ENCODE data around the gene RBM45.
A peak's percentile ranks its signal among the peaks of the same experiment; 100 is the strongest.
"Not testable (repeated sequence)": the region's sequence is repeated elsewhere in the genome, so short reads cannot be mapped to it uniquely, and the experiment has no call there.

RBM45 gene

GRCh38 chr2:178112202-178113152 is at the start of gene RBM45:
Gene RBM45 (plus strand): TSS chr2:178112437. CDS start chr2:178112547, 110 bp downstream.
- peak; percentile 50 to 71 for DNase-seq (ENCODE audit: low read depth in 2 of 2, low spot score in 1 of 2)

GRCh38 chr2:178066324-178066723 is 45.9 kb upstream of the RBM45 start:
- DNase-seq (ENCODE audit: low read depth in 2 of 2, low spot score in 1 of 2): no peak

GRCh38 chr2:178066890-178067669 is 45.2 kb upstream of the RBM45 start:
- DNase-seq (ENCODE audit: low read depth in 2 of 2, low spot score in 1 of 2): no peak

GRCh38 chr2:178068823-178069454 is 43.3 kb upstream of the RBM45 start:
- no peak for DNase-seq (ENCODE audit: low read depth in 2 of 2, low spot score in 1 of 2)

GRCh38 chr2:178069551-178069950 is 42.7 kb upstream of the RBM45 start:
- no peak for DNase-seq (ENCODE audit: low read depth in 2 of 2, low spot score in 1 of 2)

GRCh38 chr2:178070824-178071223 is 41.4 kb upstream of the RBM45 start:
- DNase-seq (ENCODE audit: low read depth in 2 of 2, low spot score in 1 of 2): no peak

GRCh38 chr2:178072000-178072382 is 40.2 kb upstream of the RBM45 start:
- DNase-seq (ENCODE audit: low read depth in 2 of 2, low spot score in 1 of 2): no peak

- DNase-seq (ENCODE audit: low read depth in 2 of 2, low spot score in 1 of 2): no peak
Measured at GRCh38 chr2:178072383-178073301, 39.6 kb upstream of the RBM45 start, which contains the start of gene PDE11A. Gene PDE11A (minus strand): TSS chr2:178072777. CDS start chr2:178072437, 340 bp downstream.

GRCh38 chr2:178074123-178075005 is 37.9 kb upstream of the RBM45 start:
- DNase-seq (ENCODE audit: low read depth in 2 of 2, low spot score in 1 of 2): no peak

- DNase-seq (ENCODE audit: low read depth in 2 of 2, low spot score in 1 of 2): no peak
Measured at GRCh38 chr2:178075006-178075326, 37.3 kb upstream of the RBM45 start.

GRCh38 chr2:178076130-178076529 is 36.1 kb upstream of the RBM45 start:
- DNase-seq (ENCODE audit: low read depth in 2 of 2, low spot score in 1 of 2): no peak

- DNase-seq (ENCODE audit: low read depth in 2 of 2, low spot score in 1 of 2): not testable (repeated sequence)
Measured at GRCh38 chr2:178079279-178079678, 33.0 kb upstream of the RBM45 start.

GRCh38 chr2:178082408-178083045 is 29.7 kb upstream of the RBM45 start:
- DNase-seq (ENCODE audit: low read depth in 2 of 2, low spot score in 1 of 2): no peak

- DNase-seq (ENCODE audit: low read depth in 2 of 2, low spot score in 1 of 2): no peak
Measured at GRCh38 chr2:178084273-178084672, 28.0 kb upstream of the RBM45 start.

GRCh38 chr2:178088774-178089270 is 23.4 kb upstream of the RBM45 start:
- no peak for DNase-seq (ENCODE audit: low read depth in 2 of 2, low spot score in 1 of 2)

GRCh38 chr2:178093471-178093870 is 18.8 kb upstream of the RBM45 start:
- no peak for DNase-seq (ENCODE audit: low read depth in 2 of 2, low spot score in 1 of 2)

GRCh38 chr2:178101321-178102079 is 10.7 kb upstream of the RBM45 start:
- no peak for DNase-seq (ENCODE audit: low read depth in 2 of 2, low spot score in 1 of 2)

- no peak for DNase-seq (ENCODE audit: low read depth in 2 of 2, low spot score in 1 of 2)
Measured at GRCh38 chr2:178105566-178105965, 6.7 kb upstream of the RBM45 start.
